ENCODE measurements around the gene DPH6. TPM values are rescaled to one million over a fixed set of nuclear protein-coding genes. Genes with fewer than 3 reads are reported as not detected.

The DPH6 gene
- total RNA-seq, 2 experiments from 2014 or later = 9.4 to 11.9 TPM

Small RNA genes within 50 kb of the gene (microRNA-seq; reads per million reads assigned to microRNA genes)
- gene MIR3942 = not detected
